HG03571 (cell line): Measurements from ENCODE around the gene CDKAL1.
"Not testable (repeated sequence)": the region's sequence is repeated elsewhere in the genome, so short reads cannot be mapped to it uniquely, and the experiment has no call there.

Experiments used
- ATAC-seq: cut with Tn5 transposase; IDR thresholded peaks from one replicate; pipeline ENCODE4 v1.9.1; 2021; ENCODE audit not compliant: unreplicated experiment

CDKAL1 gene

DNA sequence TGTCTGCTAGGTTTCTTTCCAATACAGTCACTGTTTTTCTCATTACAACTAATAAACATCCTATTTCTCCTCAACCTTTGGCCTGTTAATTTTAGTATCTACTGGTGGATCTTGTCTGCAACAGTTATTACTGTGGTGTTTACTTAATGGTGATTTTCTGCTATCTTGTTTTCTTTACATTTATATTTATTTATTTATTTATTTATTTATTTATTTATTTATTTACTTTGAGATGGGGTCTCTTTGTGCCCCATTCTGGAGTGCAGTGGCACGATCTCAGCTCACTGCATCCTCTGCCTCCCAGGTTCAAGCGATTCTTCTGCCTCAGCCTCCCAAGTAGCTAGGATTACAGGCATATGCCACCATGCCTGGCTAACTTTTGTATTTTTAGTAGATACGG, 15.1 kb downstream of the CDKAL1 start:
- ATAC-seq, result not testable (repeated sequence)

DNA sequence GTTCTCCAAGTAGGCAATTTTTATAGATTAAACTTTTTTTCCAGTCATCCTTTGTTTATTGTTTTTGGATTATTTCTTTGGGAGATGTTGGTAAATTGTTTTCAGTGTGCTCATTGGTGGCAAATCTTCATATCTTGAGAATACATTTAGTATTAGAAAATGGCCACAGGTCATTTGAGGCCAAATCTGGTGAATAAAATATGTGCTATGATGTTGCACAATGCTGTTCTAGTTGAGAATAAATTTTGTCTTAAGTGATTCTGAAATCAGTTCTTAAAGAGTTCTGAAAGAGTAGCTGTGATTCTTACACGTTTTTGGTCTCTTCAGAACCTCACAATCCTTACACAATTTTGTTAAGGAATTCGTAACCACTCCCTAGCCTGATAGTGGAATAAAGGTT, 20.1 kb downstream of the CDKAL1 start:
- no peak for ATAC-seq

DNA sequence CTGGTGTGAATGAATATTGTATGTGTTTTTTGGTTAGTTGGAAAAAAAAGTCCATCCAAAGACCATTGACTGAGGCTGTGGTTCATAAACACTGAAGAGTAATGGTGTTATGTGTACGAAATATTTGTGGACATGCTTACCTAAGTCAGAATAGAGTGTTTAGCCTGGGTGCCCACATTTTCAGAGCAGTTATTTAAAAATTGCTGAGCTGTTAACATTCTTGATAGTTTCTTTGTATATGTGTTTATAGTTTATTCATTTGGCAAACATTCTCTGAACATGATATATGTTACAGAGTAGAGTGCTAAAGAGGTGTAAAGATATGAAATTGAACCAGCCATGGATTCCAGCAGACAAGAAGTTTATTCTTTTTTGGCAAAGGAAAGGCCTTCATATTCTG, 20.6 kb downstream of the CDKAL1 start:
- ATAC-seq, result no peak

DNA sequence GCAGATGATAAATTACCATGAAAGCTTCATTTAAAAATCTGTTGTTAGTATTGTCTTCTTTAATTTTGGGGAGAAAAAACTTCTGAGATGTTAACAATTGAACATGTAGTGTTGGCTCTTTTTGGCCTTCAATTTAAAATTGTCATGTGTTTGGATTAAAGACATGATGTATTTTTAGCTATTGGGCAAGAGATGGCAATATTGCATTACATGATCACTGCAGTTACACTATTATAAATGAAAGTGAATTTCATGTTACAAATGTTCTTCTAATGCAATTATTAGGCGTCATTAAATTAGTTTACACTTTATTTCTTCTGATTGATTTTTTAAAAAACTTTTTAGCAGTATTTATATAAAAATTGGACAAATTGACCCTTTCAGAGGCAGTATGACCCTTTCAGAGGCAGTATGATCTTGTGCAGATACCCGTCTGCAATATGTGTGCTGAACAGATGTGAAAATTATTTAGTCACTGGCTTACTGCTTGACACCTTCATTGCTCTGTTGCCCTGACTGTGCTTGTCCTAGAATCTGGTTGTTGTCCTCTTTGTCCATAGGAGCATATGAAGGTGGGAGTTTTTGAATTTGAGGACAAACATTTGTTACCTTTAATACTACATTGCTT, 25.8 kb downstream of the CDKAL1 start:
- ATAC-seq, result no peak

DNA sequence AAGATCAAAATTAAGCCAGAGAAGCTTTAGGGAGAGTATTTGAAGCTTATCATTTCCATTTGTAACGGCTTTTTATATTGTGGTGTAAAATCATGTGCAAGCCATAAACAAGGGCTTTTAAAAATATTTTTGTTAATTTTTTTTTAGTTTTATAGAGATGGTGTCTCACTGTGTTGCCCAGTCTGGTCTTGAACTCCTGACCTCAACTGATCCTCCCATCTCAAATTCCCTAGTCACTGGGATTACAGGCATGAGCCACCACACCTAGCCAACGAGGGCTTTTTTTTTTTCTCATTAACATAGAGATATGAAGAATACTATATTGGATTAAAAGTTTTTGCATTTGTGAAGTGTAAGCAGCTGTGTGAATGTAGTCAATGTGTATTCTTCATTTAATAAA, 29.1 kb downstream of the CDKAL1 start:
- ATAC-seq, result no peak

DNA sequence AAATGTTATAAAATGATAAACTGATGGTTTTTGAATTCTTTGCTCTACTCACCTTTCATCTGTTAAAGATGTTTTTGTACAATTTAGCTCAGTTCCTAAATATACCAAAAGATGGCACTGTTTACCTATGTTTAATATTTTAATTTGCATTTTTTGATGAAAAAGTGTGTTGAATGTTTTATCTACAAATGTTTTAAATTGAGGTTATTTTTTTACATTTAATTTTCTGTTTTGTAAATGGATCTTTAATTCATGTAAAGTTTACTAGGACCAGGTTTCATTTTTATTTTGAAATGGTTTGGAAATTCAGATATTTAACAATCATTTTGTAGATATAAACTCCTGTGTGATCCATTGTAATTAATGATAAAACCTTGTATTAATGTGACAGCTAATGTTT, 30.0 kb downstream of the CDKAL1 start:
- ATAC-seq, result no peak

DNA sequence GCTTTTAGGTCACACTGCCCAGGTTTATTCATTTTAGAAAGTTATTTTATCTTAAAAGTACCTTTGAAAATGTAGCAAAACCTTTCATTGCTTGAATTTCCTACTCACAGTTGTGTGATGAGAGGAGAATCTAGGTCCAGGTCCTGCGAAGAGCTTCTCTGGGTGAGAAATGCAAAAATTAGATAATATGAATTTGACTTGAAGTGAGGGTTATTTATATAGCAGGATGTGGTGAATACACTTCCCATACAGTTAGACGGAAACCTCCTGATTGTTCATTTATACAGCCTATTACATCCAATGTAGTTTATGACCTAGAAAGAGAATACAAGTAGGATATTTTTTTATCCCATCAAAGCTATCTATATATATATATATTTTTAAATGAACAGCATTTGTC, 30.5 kb downstream of the CDKAL1 start:
- ATAC-seq, result peak; percentile 70

DNA sequence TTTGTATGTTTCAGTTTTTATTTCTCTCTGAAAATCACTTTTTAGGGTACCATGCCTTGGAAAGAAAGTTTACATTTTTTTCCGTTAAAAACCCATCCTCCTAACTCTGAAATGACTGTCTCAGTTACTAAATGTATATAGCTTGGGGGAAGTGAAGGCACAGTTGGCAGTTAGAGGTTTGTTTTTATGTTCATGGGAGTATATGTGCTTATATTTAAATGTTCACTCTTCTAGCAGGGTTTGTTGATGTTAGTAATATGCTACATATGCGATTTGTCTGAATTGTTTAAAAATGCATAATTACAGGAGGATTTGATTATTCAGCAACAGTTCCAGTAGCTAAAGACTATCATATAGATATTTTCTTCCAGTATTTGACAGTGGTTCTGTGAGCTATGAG, 31.1 kb downstream of the CDKAL1 start:
- ATAC-seq, result no peak

DNA sequence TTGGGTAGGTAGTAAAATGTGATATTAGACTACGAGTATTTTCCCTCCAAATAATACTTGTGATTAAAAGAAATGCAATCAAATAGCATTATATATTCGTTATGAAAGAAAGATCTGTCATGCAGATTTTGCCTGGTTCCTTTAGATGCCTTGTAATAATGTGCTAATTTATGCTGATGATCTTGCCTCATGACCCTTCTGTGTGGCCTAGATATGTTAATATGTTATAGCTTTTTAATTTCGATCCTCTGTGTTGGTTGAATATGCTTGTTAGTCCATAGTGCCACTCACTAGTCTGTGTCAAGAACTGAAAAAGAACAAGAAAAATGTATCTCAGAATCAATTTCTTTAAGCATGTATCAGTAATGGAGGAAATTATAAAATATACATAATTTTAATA, 31.9 kb downstream of the CDKAL1 start:
- no peak for ATAC-seq

DNA sequence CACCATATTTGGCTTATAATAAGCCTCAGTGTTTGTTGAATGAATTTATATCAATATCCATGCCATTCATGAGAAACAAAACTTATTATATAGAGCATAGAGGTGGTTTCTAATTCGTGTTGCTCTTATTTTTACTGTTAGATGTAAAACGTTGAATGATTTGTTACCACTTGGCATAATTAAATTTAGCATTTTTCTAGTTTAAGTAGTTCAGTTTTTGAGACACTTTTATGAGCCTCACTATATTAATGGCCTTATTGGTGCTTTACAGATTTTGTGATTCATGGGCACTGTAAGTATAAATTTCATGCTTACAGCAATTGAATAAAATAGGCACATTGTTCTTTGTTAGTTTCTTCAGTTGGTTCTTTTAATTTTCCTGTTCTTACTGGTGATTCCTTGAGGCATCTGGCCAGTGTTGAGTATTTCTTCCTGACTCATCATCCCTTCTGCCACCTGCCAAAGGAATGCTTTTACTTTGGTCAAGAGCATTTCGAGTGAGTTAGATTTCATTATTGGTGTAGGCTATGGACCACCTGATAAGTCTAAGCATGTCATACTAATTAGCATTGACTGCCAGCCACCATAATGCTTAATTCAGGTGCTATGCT, 34.8 kb downstream of the CDKAL1 start:
- ATAC-seq, result no peak

DNA sequence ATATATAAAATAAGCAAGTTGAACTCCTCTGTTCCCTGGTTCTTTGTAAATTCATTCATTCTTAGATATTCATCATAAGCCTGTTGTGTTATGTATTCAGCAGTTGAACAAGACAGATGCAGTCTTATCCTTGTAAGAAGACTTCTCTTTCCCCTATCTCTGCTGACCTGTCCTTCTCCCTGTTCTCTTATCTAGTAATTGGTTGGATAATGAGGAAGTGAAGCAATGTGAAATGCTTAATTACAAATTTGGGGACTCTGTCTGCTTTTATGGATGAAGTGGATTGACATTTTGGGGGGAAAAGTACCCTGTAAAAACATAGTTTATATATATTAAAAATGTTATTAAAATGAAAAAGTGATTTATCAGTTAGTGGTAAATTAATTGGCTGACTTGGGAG, 37.0 kb downstream of the CDKAL1 start:
- no peak for ATAC-seq

DNA sequence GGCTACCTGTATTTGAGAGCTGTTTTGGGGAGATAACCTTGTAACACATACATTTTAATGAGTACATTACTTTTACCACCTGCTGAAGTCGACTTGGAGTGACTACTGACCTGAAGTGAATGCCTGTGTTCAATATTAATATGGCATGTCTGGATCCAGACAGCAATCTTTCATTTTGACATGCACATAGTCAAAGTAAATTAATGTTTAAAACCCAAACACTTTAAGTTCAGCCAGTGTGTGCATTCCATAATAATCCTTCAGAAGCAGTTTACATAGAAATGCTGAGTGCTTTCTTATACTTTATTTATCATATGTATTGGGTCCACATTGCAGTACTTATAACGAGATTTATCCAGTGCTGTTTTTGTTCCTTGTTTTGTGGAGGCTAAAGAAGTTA, 38.0 kb downstream of the CDKAL1 start:
- ATAC-seq, result no peak

DNA sequence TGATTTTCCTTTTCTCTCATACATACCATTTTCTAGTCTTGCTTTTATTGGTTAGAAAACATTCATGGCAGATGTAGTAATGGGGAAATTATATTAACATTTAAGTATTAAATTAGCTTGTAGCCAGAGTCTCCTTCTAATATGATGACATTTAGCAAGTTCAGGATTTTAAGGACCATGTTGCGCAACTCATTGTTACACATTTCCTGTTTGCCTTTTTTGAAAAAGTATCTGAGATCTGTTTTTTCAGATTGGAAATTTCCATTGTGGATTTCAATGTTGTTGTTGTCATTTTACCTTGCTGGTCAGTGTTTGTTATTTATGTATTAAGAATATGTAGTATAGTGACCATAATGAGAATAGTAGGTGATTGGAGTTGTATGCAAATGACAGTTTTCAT, 38.7 kb downstream of the CDKAL1 start:
- no peak for ATAC-seq

DNA sequence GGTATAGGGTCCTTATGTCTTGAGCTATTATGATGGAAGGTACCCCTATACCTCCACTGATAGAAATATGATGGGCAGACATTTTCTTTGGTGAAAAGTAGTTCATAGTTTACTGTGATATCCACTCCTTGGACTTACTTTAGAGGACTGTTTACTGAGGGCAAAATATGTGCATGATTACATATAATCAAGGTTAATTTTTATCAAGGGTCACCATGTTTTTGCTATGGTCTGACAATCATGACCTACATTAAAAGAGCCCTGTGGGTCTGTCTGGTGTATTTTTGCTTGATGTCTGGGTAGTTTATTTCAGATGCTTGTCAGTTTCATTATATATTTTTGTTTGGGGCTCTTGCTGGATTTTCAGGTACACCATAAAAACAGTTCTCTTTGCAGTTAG, 40.1 kb downstream of the CDKAL1 start:
- no peak for ATAC-seq

DNA sequence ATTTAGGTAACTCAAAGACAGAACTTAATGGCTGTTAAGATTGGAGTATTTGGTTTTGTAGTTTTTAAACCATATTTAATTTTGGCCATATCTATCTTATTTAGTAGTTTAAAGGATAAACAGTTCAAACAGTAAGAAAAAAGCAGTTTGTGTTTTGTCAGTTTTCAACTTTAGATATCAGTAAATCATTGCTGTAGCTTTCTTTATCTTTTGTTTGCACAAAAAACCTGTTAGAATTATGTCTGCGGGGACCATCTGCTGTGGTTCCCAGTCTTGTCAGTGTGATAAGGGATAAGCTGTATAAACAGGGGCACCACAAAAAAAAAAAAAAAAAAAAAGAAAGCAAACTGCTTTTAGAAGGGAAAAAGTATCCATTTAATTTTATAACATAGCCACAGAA, 40.9 kb downstream of the CDKAL1 start:
- no peak for ATAC-seq

DNA sequence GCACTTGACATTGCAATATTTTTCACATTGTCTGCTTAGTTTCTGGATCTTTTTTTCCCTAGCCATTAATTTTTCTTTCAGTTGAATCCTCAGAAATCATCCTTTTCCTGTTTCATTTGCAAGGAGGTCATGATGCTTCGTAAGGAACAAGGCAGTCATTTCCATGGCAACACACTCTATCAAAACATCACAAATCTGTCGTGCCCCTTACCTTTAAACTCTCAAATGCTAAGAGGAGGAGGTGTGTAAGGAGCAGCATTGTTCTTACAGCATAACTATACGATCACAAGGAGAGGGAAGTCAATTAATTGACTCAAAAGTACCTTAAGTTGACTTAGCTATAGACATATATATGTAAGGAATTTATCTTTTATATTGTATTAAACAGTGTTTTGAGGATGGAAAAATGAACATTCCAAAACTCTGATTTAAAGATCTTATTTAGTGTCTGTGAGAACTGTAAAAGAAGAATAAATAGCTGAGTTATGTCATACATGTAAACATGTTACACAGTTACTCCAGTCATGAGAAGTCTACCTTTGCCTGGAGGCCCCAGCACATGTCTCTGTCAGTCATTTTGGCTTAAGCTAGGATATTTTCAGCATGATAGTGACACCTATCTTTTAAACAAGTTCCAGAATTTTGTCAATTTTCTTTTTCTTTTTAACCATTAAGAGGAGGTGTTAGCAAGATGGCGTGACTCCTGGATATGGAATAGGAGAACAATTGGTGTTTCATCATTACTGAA, 41.6 kb downstream of the CDKAL1 start:
- no peak for ATAC-seq

DNA sequence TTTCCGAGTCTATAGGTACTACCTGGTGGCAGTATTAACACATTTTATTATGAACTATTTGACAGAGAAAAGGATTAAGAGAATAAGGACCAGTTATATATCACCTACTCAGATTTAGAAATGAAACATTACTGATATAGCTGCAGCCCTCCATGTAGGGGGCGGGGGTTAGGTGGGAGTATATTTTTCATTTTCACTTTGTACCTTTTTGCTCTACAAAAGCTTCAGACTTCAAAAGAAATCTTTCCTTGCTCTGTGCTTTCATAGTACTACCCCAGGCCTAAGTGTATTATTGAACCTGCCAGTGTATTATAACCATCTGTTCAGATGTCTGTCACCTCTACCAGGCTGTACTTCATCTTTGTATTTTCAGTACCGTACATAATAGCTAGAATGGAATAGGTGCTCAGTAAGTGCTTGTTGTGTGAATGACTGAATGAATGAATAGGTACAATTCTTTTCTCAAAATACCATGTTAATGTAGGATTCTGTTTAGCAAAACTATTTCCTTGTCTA, 43.0 kb downstream of the CDKAL1 start:
- no peak for ATAC-seq

DNA sequence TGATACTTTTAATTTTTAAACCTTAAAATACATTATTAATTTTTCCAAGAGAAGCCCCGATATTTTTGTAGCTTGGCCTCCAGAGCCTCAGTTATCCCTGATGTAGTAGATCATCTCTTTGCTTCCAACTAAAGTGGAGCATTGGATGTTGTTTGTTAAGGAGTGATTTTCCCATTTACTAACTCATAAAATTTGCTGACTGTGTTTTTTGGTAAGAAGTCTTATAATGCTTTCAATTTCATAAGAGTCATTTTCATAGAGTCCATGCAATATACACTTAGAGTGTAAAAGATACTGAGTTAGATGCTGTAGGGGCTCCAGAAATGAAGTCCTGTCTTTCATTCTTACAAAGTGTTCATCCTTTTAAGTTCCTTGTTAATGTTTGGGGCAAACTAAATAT, 46.8 kb downstream of the CDKAL1 start:
- ATAC-seq, result no peak

DNA sequence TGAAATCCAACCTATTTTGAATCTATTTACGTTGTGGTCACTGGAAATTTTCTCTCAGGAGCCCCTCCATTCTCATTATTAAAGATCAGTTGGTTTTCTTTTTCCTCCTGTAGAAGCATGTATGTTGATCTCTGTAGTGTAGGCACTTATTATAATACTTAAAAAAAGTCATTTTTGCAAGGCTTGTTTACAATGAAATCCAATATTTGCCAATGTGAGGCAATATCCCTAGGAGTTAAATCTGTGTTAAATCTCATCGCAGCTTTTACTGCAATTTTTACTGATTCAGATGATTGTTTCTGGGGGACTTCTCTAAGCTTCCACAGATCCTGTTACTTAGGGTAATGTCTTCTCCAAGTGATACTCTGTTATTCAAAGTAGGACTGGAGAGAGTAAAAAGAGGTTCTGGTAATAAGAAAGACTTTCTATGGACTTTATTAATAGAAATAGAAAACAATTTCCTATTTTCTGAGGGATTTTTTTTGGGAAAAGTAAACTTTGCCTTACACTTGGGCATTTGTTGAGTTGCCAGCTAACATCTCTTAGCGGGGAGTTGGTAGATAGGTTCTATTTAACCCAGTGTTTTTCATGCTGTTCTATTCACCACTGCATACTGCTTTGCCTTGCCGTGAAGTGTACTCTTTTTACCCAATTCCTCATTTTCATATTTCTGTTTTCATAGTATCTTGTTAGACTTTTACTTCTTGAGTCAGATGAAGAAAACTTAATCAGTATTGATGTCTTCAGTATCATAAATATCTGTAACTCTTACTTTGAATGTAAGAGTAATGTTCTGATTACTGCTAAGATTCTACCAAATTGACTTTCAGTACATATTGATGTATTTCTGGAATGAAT, 48.6 kb downstream of the CDKAL1 start:
- no peak for ATAC-seq

DNA sequence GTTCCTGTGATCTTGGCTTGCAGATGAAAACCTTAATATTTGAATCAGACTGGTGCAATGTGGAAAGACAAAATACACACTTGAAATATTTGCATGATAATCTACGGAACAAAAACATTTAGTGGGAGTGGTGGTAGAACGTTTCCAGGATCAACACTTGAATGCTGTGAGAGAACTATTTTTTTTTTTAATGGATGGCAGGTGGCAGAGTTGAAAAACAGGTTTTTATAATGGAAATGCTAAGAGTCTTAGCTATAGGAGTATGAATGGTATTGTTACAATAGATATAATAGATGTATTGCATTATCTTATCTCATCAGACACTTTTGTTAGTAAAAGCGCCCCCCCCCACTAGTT, 49.2 kb downstream of the CDKAL1 start:
- ATAC-seq, result no peak

DNA sequence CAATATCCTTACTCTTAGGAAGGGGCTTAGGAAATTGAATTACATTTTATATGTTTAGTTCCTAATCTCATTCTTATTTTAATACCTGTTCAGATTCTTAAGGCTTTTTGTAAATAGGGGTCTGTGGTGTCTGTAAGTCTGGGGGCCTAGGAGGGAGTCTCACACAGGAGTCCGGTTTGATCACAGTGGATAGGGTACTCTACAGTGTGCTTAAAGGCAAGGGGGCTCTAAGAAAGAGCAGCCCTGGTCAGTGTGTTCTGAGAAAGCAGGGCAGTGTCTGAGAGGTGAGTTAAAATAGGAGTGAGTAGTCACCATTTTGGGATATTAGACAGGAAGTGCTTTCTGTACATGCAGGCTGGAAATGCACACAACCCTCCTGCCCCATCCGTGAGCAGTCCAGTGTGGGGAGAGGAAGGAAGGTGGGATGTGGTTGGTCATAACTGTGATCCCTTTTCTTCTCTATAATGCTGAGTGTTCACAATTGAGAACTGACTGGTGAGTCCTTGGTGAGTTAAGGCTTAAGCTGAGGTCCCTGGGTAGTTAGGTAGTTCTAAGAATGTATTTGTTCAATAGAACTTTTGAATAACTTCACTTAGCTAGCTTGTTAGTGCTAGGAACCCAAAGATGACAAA, 50.0 kb downstream of the CDKAL1 start:
- no peak for ATAC-seq
